ENCODE data around the gene IFT88. TPM values are rescaled to one million over a fixed set of nuclear protein-coding genes. Genes with fewer than 3 reads are reported as not detected.

Gene IFT88
- total and polyA plus RNA-seq, 2 of the 8 experiments (the other 6 are each of a cell fraction or from before 2014, with no cell fraction given) = 1.7 to 5.8 TPM

- TF ChIP-seq POLR2AphosphoS5 (IDR thresholded peaks at IDR 0.05; ENCODE audit: low read depth, low read length) (no peak), EGR1 (IDR thresholded peaks at IDR 0.05; ENCODE audit: borderline replicate concordance, low read depth, low read length) (no peak), CEBPB (IDR thresholded peaks at IDR 0.05; ENCODE audit: low read depth, low read length) (no peak), PHF8 (conservative IDR thresholded peaks at IDR 0.05; ENCODE audit: low read depth, low read length) (no peak), CTCF (IDR thresholded peaks at IDR 0.05; ENCODE audit: control extremely low read depth in 1 of 3, insufficient read depth in 1 of 3, low read depth in 1 of 3, low read length in 3 of 3) (no peak)
These were observed 112.9 kb downstream of the IFT88 start (continued) for GRCh38 chr13:20679879-20680278.

Data from H1 (cell line).